GM12892 (cell line): ENCODE data around the gene ABHD12B.

Source experiments
- POLR2A ChIP-seq: IDR thresholded peaks from 2 replicates; pipeline ENCODE4 v1.6.1; 2011; ENCODE audit warnings: low read depth, low read length, control low read depth
- TAF1 ChIP-seq: IDR thresholded peaks from 2 replicates; pipeline ENCODE4 v1.6.1; 2011; ENCODE audit warnings: low read depth, mild to moderate bottlenecking, control low read depth, low read length, borderline replicate concordance

DNA sequence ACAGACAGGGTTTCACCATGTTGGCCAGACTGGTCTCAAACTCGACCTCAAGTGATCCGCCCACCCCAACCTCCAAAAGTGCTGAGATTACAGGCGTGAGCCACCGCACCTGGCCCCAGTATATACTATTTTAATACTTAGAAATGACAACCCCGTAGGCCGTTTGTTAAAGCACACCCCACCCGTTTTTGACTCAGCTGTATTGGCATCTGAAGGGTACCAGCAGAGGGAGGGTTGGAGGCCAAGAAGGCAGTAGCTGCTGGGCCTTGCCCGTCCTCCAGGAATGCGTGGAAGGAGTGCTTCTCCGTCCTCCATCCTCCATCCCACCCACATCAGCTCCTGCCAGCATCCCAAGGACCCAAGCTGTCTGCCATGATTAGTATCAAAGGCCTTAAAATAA, 34.6 kb upstream of the ABHD12B start:
- TF ChIP-seq POLR2A (no peak), TAF1 (no peak)
